HCT116 (cell line): ENCODE data around the gene CD74. TPM values are rescaled to one million over a fixed set of nuclear protein-coding genes. Genes with fewer than 3 reads are reported as not detected.

Experiments
- ATAC-seq: fragments of 200-7000 bp; cut with Tn5 transposase; 2 replicates; pipeline ENCODE4 v1.9.1; 2020; ENCODE audit warnings: mild to moderate bottlenecking, moderate library complexity
- BruUV-seq: library from RNA; stranded (reverse); fragments of 400-500 nt; replicated peaks from 2 replicates; lab custom pipeline; 2021; lab: Mats Ljungman, UMichigan
- CTCF ChIA-PET: fragments of 300-600 bp; sonication (Branson Sonifier 250); formaldehyde crosslinking; loops from one replicate; lab custom pipeline; 2021; ENCODE audit warnings: antibody characterized with exemption; lab: Charles Lee
- POLR2A ChIA-PET: fragments of 300-600, 350-600 bp; sonication (Branson Sonifier 250); formaldehyde crosslinking; loops from one replicate; lab custom pipeline; 2021; ENCODE audit warnings: antibody characterized with exemption; lab: Charles Lee
- RAD21 ChIA-PET, 2 experiments: fragments of 300-600 bp; sonication (Branson Sonifier 250); formaldehyde crosslinking; loops; one replicate each; lab custom pipeline; 2023; ENCODE audit warnings: low total read pairs in 2 of 2; ENCODE audit not compliant: uncharacterized antibody in 2 of 2, unreplicated experiment in 2 of 2, low non-redundant PET in 1 of 2; lab: Charles Lee
- DNase-seq: peaks from one replicate; pipeline ENCODE4 v3.0.0-alpha.2; 2010; ENCODE audit warnings: low read depth, low spot score
- H2AFZ ChIP-seq: fragments of 200-600 bp; shearing (Covaris generic), sonication (generic); 2 replicates; pipeline ENCODE4 v1.6.1; 2017; ENCODE audit warnings: low read depth, mixed run types, mixed read lengths, antibody characterized with exemption, low read length; ENCODE audit not compliant: poor library complexity, severe bottlenecking
- H3K27ac ChIP-seq: 2 replicates; pipeline ENCODE4 v1.5.1; 2012; ENCODE audit warnings: low read depth, low read length
- H3K27me3 ChIP-seq: fragments of 200-600 bp; sonication (generic); 2 replicates; pipeline ENCODE4 v1.6.1; 2016; ENCODE audit warnings: mixed run types, low read length, mixed read lengths; ENCODE audit not compliant: insufficient read depth
- H3K36me3 ChIP-seq, 2 experiments: fragments of 200-500 bp in 1 of 2; fragments of 200-600 bp in 1 of 2; sonication (Bioruptor generic) in 1 of 2; sonication (generic) in 1 of 2; 2 replicates each; pipeline versions ENCODE4 v1.5.1 to v1.6.1; 2014 to 2016; ENCODE audit warnings: low read length in 2 of 2, inconsistent platforms in 1 of 2, mixed read lengths in 1 of 2, mixed run types in 1 of 2; ENCODE audit not compliant: insufficient read depth in 2 of 2, control insufficient read depth in 1 of 2
- H3K4me1 ChIP-seq, 2 experiments: fragments of 200-600 bp in 1 of 2; sonication (generic) in 1 of 2; 2 replicates each; pipeline versions ENCODE4 v1.5.1 to v1.6.1; 2012 to 2017; ENCODE audit warnings: low read length in 2 of 2, inconsistent platforms in 1 of 2, mild to moderate bottlenecking in 1 of 2, mixed read lengths in 1 of 2, mixed run types in 1 of 2, moderate library complexity in 1 of 2; ENCODE audit not compliant: insufficient read depth in 2 of 2, control insufficient read depth in 1 of 2
- H3K4me2 ChIP-seq: fragments of 200-600 bp; sonication (generic); 2 replicates; pipeline ENCODE4 v1.6.1; 2017; ENCODE audit warnings: mixed run types, low read length, mixed read lengths
- H3K4me3 ChIP-seq, 2 experiments: fragments of 200-600 bp in 1 of 2; sonication (generic) in 1 of 2; replicated peaks in 1 of 2; 2 replicates each; pipeline ENCODE4 v1.5.1; 2011 to 2016; ENCODE audit warnings: low read length in 2 of 2, control low read depth in 1 of 2, low read depth in 1 of 2, mild to moderate bottlenecking in 1 of 2, mixed read lengths in 1 of 2, mixed run types in 1 of 2
- H3K79me2 ChIP-seq: fragments of 200-600 bp; sonication (generic); 2 replicates; pipeline ENCODE4 v1.6.1; 2017; ENCODE audit warnings: mild to moderate bottlenecking, mixed run types, low read length, moderate library complexity, mixed read lengths; ENCODE audit not compliant: insufficient read depth
- H3K9ac ChIP-seq: fragments of 200-600 bp; sonication (generic); 2 replicates; pipeline ENCODE4 v1.6.1; 2016; ENCODE audit warnings: low read length, mixed read lengths
- H3K9me2 ChIP-seq: fragments of 200-600 bp; sonication (generic), shearing (Covaris generic); 2 replicates; pipeline ENCODE4 v1.6.1; 2017; ENCODE audit warnings: mixed run types, mild to moderate bottlenecking, moderate library complexity; ENCODE audit not compliant: insufficient read depth
- H3K9me3 ChIP-seq, 2 experiments: fragments of 200-500 bp in 1 of 2; fragments of 200-600 bp in 1 of 2; sonication (Bioruptor generic) in 1 of 2; sonication (generic) in 1 of 2; 2 replicates each; pipeline ENCODE4 v1.6.1; 2014 to 2017; ENCODE audit warnings: low read length in 2 of 2, mixed read lengths in 2 of 2, inconsistent platforms in 1 of 2, low read depth in 1 of 2, mild to moderate bottlenecking in 1 of 2, mixed run types in 1 of 2, moderate library complexity in 1 of 2; ENCODE audit not compliant: control insufficient read depth in 1 of 2, insufficient read depth in 1 of 2
- H4K20me1 ChIP-seq: fragments of 200-600 bp; sonication (generic), shearing (Covaris generic); 2 replicates; pipeline ENCODE4 v1.6.1; 2017; ENCODE audit warnings: mixed run types, mild to moderate bottlenecking, moderate library complexity; ENCODE audit not compliant: insufficient read depth
- ATF3 ChIP-seq: IDR thresholded peaks from 2 replicates; pipeline ENCODE4 v1.6.1; 2012
- CBX3 ChIP-seq: IDR thresholded peaks from 2 replicates; pipeline ENCODE4 v1.6.1; 2012; ENCODE audit warnings: low read depth
- CEBPB ChIP-seq: IDR thresholded peaks from 2 replicates; pipeline ENCODE4 v1.6.1; 2012; ENCODE audit warnings: low read depth
- EGR1 ChIP-seq: IDR thresholded peaks from 2 replicates; pipeline ENCODE4 v1.6.1; 2012; ENCODE audit warnings: low read depth
- EZH2 ChIP-seq: fragments of 200-600 bp; sonication (generic); IDR thresholded peaks from 2 replicates; pipeline ENCODE4 v1.6.1; 2017; ENCODE audit warnings: antibody characterized with exemption, mixed run types
- EZH2phosphoT487 ChIP-seq: fragments of 200-600 bp; IDR thresholded peaks from 2 replicates; pipeline ENCODE4 v1.6.1; 2018; ENCODE audit warnings: antibody characterized with exemption, borderline replicate concordance
- JUND ChIP-seq: IDR thresholded peaks from 2 replicates; pipeline ENCODE4 v1.6.1; 2012
- MAX ChIP-seq: IDR thresholded peaks from 2 replicates; pipeline ENCODE4 v1.6.1; 2012
- POLR2A ChIP-seq: IDR thresholded peaks from 2 replicates; pipeline ENCODE4 v1.7.0; 2011; ENCODE audit warnings: borderline replicate concordance; ENCODE audit not compliant: insufficient read depth, insufficient read length; ENCODE audit errors: extremely low read depth
- POLR2AphosphoS5 ChIP-seq: IDR thresholded peaks from 2 replicates; pipeline ENCODE4 v1.6.1; 2011; ENCODE audit warnings: mild to moderate bottlenecking, low read depth, low read length, moderate library complexity
- RAD21 ChIP-seq: IDR thresholded peaks from 2 replicates; pipeline ENCODE4 v1.6.1; 2012; ENCODE audit warnings: low read depth, mild to moderate bottlenecking
- REST ChIP-seq: IDR thresholded peaks from 2 replicates; pipeline ENCODE4 v1.6.1; 2012; ENCODE audit warnings: low read depth
- SIN3A ChIP-seq: IDR thresholded peaks from 2 replicates; pipeline ENCODE4 v1.6.1; 2012; ENCODE audit warnings: low read depth
- SP1 ChIP-seq: IDR thresholded peaks from 2 replicates; pipeline ENCODE4 v1.6.1; 2012; ENCODE audit warnings: low read depth
- SRF ChIP-seq: IDR thresholded peaks from 2 replicates; pipeline ENCODE4 v1.6.1; 2012; ENCODE audit warnings: low read depth
- TCF7L2 ChIP-seq: IDR thresholded peaks from 2 replicates; pipeline ENCODE4 v1.7.0; 2011; ENCODE audit warnings: borderline replicate concordance, inconsistent platforms; ENCODE audit not compliant: insufficient read depth, insufficient read length; ENCODE audit errors: extremely low read depth
- YY1 ChIP-seq: IDR thresholded peaks from 2 replicates; pipeline ENCODE4 v1.6.1; 2011; ENCODE audit warnings: low read length, low read depth, moderate library complexity, mild to moderate bottlenecking; ENCODE audit not compliant: insufficient replicate concordance; ENCODE audit errors: extremely low read depth
- ZBTB33 ChIP-seq: IDR thresholded peaks from 2 replicates; pipeline ENCODE4 v1.6.1; 2011; ENCODE audit warnings: mild to moderate bottlenecking, low read length, moderate library complexity; ENCODE audit not compliant: insufficient replicate concordance; ENCODE audit errors: extremely low read depth
- ZFX ChIP-seq: fragments of 450-650 bp; IDR thresholded peaks from 2 replicates; pipeline ENCODE4 v1.6.1; 2017
- ZNF274 ChIP-seq: fragments of 200-500 bp; sonication (Bioruptor generic); IDR thresholded peaks from 2 replicates; pipeline ENCODE4 v1.6.1; 2014; ENCODE audit warnings: mild to moderate bottlenecking, low read depth, low read length, inconsistent platforms
- intact Hi-C: fragments of 100-400 bp; cut with micrococcal nuclease; formaldehyde crosslinking; loops from 2 replicates; pipeline ENCODE4 v1.10.0; 2022
- total RNA-seq: library from RNA; stranded (reverse); gene quantifications from one replicate; pipeline ENCODE4 v1.2.1, GENCODE V29; 2021; ENCODE audit not compliant: unreplicated experiment

Gene CD74
- total RNA-seq, 1 experiment from 2014 or later, result 8.9 TPM

- Histone ChIP-seq H4K20me1 (peaks cover 25% of the 10 kb centered on the region; the same call in 1 of the 2 replicates), H3K4me3 (peak within 1 kb of the TSS; percentile 94 to 96), H3K4me1 (peaks cover 3 to 26% of the 10 kb centered on the region in 2 experiments; a peak in 3 of 4 replicates), H3K4me2 (peak within 1 kb of the TSS; percentile 84), H3K27me3 (no peaks in the 10 kb centered on the region), H3K9ac (peak within 1 kb of the TSS; percentile 97), H3K9me2 (no peaks in the 10 kb centered on the region), H3K36me3 (peaks cover 28 to 44% of the 10 kb centered on the region in 2 experiments), H3K27ac (peak within 1 kb of the TSS; percentile 86), H3K79me2 (peaks cover 48% of the 10 kb centered on the region), H3K9me3 (no peaks in the 10 kb centered on the region), H2AFZ (peak within 1 kb of the TSS; percentile 75)
- TSS peak; percentile 96 for BruUV-seq
- CTCF ChIA-PET, result interaction anchor here (0.6 to 1.6 kb wide), 10 partner anchors 10 to 397 kb away, joined by 3 to 8 read pairs (median 3); partner anchors contain the start of genes RBM22 and SMIM3
- ATAC-seq (peak; percentile 88), DNase-seq (peak; percentile 89)
- POLR2A ChIA-PET, result interaction anchor here (0.5 to 1.6 kb wide), 13 partner anchors 10 to 449 kb away, joined by 3 to 10 read pairs (median 3); partner anchors contain the start of genes HMGXB3, RBM22 and TIGD6
- RAD21 ChIA-PET, result no interaction called here
- intact Hi-C loops, result loop anchor here (10.0 kb wide), 2 partner anchors 335 to 595 kb away; no protein-coding TSS in a partner anchor
- TF ChIP-seq ZFX (peak; percentile 92), SRF (no peak), ATF3 (no peak), EGR1 (no peak), RAD21 (no peak), SIN3A (no peak), TCF7L2 (peak; percentile 36), CBX3 (no peak), ZBTB33 (no peak), ZNF274 (no peak), CEBPB (no peak), EZH2 (no peak), SP1 (no peak), REST (no peak), YY1 (peak; percentile 90), MAX (no peak), EZH2phosphoT487 (no peak), POLR2A (peak; percentile 77), POLR2AphosphoS5 (peak; percentile 98), JUND (no peak)
Observed at GRCh38 chr5:150449517-150450339, 37.0 kb upstream of the CD74 start, which contains the start of gene RPS14. RPS14 (minus strand) TSS chr5:150449739; CDS start chr5:150447733, 2,006 bp downstream.
